ENCODE measurements around the gene TMEM184B. TPM values are rescaled to one million over a fixed set of nuclear protein-coding genes. Genes with fewer than 3 reads are reported as not detected.

The TMEM184B gene
- total and polyA plus RNA-seq, 7 experiments from 2014 or later = 9.0 to 41.3 (median 34.8) TPM

DNA sequence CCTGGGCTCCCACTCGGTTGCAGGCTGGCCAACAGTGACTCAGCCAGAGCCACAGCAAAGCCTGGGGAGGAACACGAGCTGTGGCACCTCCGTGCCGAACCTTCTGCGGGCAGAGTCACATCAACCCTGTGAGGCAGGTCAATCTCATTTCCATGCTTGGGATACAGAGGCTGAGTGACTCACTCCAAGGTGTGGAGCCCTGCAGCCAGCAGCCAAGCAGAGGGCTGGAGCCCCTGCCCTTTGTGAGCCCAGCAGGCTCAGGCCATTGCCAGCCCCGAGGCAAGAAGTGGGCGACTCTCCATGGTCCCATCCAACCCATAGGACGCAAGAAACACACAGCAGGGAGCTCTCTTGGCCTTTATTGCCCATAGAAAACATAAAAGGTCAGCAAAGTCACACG is 23.1 kb upstream of the TMEM184B start:
- no peak for ATAC-seq
- Mint-ChIP-seq H3K27ac (peak overlapping the region in 2 of 9 donors; percentile 9 to 18), H3K4me3 (no peak overlapping the region), H3K36me3 (peaks cover 1 to 20% (median 6%) of the 10 kb centered on the region in 5 donors), H3K27me3 (no peaks in the 10 kb centered on the region), H3K9me3 (no peaks in the 10 kb centered on the region), H3K4me1 (no peaks in the 10 kb centered on the region)
- peaks cover 0 to 77% (median 10%) of the 10 kb centered on the region in 3 experiments for H3K36me3 ChIP-seq (ENCODE audit: control insufficient read depth in 2 of 3, insufficient read depth in 3 of 3, low read length in 3 of 3)
- H3K4me3 ChIP-seq (ENCODE audit: low read length) = no peak overlapping the region
- DNase-seq = no peak
- H3K27me3 ChIP-seq (ENCODE audit: control insufficient read depth in 2 of 2, insufficient read depth in 2 of 2, low read length in 2 of 2) = no peaks in the 10 kb centered on the region
- H3K4me1 ChIP-seq (ENCODE audit: control insufficient read depth in 2 of 2, insufficient read depth in 2 of 2, low read length in 2 of 2) = no peaks in the 10 kb centered on the region
- CTCF ChIA-PET = interaction anchor here (1.4 kb wide), 1 partner anchor 26 kb away, joined by 3 read pairs; no protein-coding TSS in a partner anchor
- intact Hi-C loops (cut with micrococcal nuclease) = no loop called here
- POLR2A ChIA-PET = no interaction called here
- H3K27ac ChIP-seq (ENCODE audit: low read depth, low read length) = no peak overlapping the region
- H3K9me3 ChIP-seq (ENCODE audit: control insufficient read depth in 2 of 3, low read length in 3 of 3) = no peaks in the 10 kb centered on the region

DNA sequence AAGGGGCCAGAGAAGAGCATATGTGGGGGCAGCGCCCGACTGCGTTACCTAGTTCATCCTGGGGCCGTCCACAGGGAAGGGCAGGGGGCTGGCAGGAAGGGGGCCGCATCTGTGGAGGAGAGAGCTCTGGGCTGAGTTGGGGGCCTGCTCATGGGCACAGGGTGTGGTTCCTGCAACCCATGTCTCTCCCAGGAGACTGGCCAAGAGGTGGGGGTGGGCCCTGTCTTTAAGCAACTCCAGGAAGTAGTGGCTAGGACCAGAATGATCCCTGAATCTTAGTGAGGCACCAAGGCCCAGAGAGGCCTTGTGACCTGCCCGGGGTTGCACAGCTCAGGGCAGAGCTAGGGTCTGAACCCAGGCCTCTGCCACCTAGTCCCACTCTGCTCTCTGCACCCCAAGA is 22.5 kb upstream of the TMEM184B start:
- H3K27me3 Mint-ChIP-seq = no peaks in the 10 kb centered on the region
- Histone ChIP-seq H3K4me1 (ENCODE audit: control insufficient read depth in 2 of 2, insufficient read depth in 2 of 2, low read length in 2 of 2) (no peaks in the 10 kb centered on the region), H3K4me3 (ENCODE audit: low read length) (no peak overlapping the region), H3K27me3 (ENCODE audit: control insufficient read depth in 2 of 2, insufficient read depth in 2 of 2, low read length in 2 of 2) (no peaks in the 10 kb centered on the region), H3K27ac (ENCODE audit: low read depth, low read length) (no peak overlapping the region), H3K9me3 (ENCODE audit: control insufficient read depth in 2 of 3, low read length in 3 of 3) (no peaks in the 10 kb centered on the region), H3K36me3 (ENCODE audit: control insufficient read depth in 2 of 3, insufficient read depth in 3 of 3, low read length in 3 of 3) (peaks cover 0 to 72% (median 9%) of the 10 kb centered on the region in 3 experiments)
- CTCF ChIA-PET = interaction anchor here (1.4 kb wide), 1 partner anchor 25 kb away, joined by 3 read pairs; no protein-coding TSS in a partner anchor
- no peak overlapping the region for H3K4me3 Mint-ChIP-seq
- H3K4me1 Mint-ChIP-seq = no peaks in the 10 kb centered on the region
- H3K9me3 Mint-ChIP-seq = no peaks in the 10 kb centered on the region
- ATAC-seq (no peak), DNase-seq (no peak)
- H3K36me3 Mint-ChIP-seq = peaks cover 0 to 15% (median 6%) of the 10 kb centered on the region in 5 donors
- H3K27ac Mint-ChIP-seq = peak overlapping the region in 2 of 9 donors; percentile 9 to 18
- POLR2A ChIA-PET = no interaction called here
- intact Hi-C loops (cut with micrococcal nuclease) = no loop called here

DNA sequence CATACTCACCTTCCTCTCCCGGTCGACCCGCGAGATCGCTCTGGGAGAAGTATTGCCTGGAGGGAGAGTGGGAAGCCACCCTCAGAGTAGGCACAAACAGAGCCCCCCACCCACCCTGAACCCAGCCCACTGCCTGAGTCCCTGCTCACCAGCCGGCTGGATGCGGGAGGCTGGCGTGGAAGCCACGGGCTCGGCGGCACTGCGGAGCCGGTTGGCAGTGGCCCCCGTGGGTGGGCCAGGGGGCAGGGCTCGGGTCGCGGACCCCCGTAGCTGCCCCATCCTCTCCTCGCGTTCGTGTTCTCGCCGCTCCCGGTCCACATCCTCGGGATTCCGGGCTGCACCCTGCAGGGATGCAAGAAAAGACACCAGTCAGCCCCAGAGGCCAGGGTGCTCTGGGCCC is 21.4 kb upstream of the TMEM184B start:
- H3K27ac ChIP-seq (ENCODE audit: low read depth, low read length) = no peak overlapping the region
- Mint-ChIP-seq H3K27ac (no peak overlapping the region), H3K27me3 (no peaks in the 10 kb centered on the region), H3K4me3 (no peak overlapping the region), H3K9me3 (no peaks in the 10 kb centered on the region), H3K36me3 (peaks cover 0 to 8% (median 3%) of the 10 kb centered on the region in 5 donors), H3K4me1 (no peaks in the 10 kb centered on the region)
- H3K27me3 ChIP-seq (ENCODE audit: control insufficient read depth in 2 of 2, insufficient read depth in 2 of 2, low read length in 2 of 2) = no peaks in the 10 kb centered on the region
- H3K4me3 ChIP-seq (ENCODE audit: low read length) = no peak overlapping the region
- no peak for ATAC-seq
- ChIA-PET CTCF (no interaction called here), POLR2A (interaction anchor here (0.5 kb wide), 1 partner anchor 782 kb away, joined by 5 read pairs; no protein-coding TSS in a partner anchor)
- DNase-seq = no peak
- H3K4me1 ChIP-seq (ENCODE audit: control insufficient read depth in 2 of 2, insufficient read depth in 2 of 2, low read length in 2 of 2) = no peaks in the 10 kb centered on the region
- intact Hi-C loops (cut with micrococcal nuclease) = no loop called here
- no peaks in the 10 kb centered on the region for H3K9me3 ChIP-seq (ENCODE audit: control insufficient read depth in 2 of 3, low read length in 3 of 3)
- H3K36me3 ChIP-seq (ENCODE audit: control insufficient read depth in 2 of 3, insufficient read depth in 3 of 3, low read length in 3 of 3) = peaks cover 0 to 60% (median 7%) of the 10 kb centered on the region in 3 experiments

DNA sequence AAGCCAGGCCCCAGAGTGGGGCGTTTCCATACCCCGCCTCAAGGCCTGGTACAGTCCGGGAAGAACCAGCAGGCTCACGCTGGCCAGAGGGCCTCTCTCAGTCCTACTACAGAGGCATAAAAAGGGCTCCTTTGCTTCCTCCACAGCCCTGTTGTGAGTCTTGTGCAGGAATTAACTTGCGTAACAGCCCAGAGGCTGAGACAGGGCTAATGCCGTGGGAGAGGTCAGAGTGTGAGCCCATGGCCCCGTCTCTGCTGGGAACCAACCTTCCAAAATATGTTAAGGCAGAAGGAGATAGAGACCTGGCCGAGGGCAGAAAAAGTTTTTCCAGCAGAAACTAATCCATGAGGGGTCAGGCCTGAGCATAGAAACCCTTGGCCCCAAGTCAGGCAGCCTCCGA is 19.9 kb upstream of the TMEM184B start:
- H3K36me3 Mint-ChIP-seq = peaks cover 0 to 5% (median 0%) of the 10 kb centered on the region in 5 donors
- POLR2A ChIA-PET = no interaction called here
- no peak overlapping the region for H3K4me3 Mint-ChIP-seq
- Histone ChIP-seq H3K27me3 (ENCODE audit: control insufficient read depth in 2 of 2, insufficient read depth in 2 of 2, low read length in 2 of 2) (no peaks in the 10 kb centered on the region), H3K4me1 (ENCODE audit: control insufficient read depth in 2 of 2, insufficient read depth in 2 of 2, low read length in 2 of 2) (no peaks in the 10 kb centered on the region), H3K9me3 (ENCODE audit: control insufficient read depth in 2 of 3, low read length in 3 of 3) (no peaks in the 10 kb centered on the region), H3K27ac (ENCODE audit: low read depth, low read length) (no peak overlapping the region), H3K36me3 (ENCODE audit: control insufficient read depth in 2 of 3, insufficient read depth in 3 of 3, low read length in 3 of 3) (peaks cover 0 to 46% (median 7%) of the 10 kb centered on the region in 3 experiments), H3K4me3 (ENCODE audit: low read length) (no peak overlapping the region)
- CTCF ChIA-PET = interaction anchor here (0.5 kb wide), 1 partner anchor 46 kb away, joined by 3 read pairs; no protein-coding TSS in a partner anchor
- H3K4me1 Mint-ChIP-seq = no peaks in the 10 kb centered on the region
- DNase-seq = no peak
- intact Hi-C loops (cut with micrococcal nuclease) = no loop called here
- no peaks in the 10 kb centered on the region for H3K27me3 Mint-ChIP-seq
- peak overlapping the region in 2 of 9 donors; percentile 46 to 57 for H3K27ac Mint-ChIP-seq
- ATAC-seq = no peak
- no peaks in the 10 kb centered on the region for H3K9me3 Mint-ChIP-seq

DNA sequence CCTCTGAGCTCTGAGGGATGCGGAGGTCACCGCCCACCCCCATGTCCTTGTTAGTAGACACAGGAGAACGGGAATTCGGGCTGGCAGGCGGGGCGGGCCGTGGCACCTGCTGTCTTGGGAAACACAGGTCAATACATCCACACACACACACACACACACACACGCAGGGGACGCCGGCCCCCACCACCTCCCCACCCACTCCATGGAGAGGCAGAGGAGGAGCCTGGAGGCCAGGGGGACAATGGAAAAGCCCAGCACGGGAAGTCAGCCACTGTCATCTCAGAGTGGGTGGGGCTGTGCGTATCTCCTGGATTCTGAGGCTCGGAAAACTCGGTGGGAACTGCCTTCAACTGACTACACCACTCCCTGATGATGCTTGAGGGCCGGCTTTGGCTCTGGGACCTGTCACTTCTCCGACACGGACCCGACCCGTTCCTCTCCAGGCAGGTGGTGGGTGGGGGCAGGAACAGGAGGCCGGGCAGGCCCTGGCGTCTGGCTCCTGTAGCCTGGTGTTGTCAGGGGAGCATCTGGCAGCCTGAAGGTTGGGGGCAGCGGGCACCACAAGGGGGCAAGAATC is 18.5 kb upstream of the TMEM184B start:
- H3K36me3 ChIP-seq (ENCODE audit: control insufficient read depth in 2 of 3, insufficient read depth in 3 of 3, low read length in 3 of 3) = peaks cover 0 to 32% (median 7%) of the 10 kb centered on the region in 3 experiments
- intact Hi-C loops (cut with micrococcal nuclease) = no loop called here
- POLR2A ChIA-PET = no interaction called here
- no peak overlapping the region for H3K4me3 ChIP-seq (ENCODE audit: low read length)
- no peaks in the 10 kb centered on the region for H3K4me1 ChIP-seq (ENCODE audit: control insufficient read depth in 2 of 2, insufficient read depth in 2 of 2, low read length in 2 of 2)
- Mint-ChIP-seq H3K36me3 (peaks cover 0 to 1% (median 0%) of the 10 kb centered on the region in 5 donors), H3K4me1 (no peaks in the 10 kb centered on the region), H3K9me3 (no peaks in the 10 kb centered on the region), H3K4me3 (no peak overlapping the region), H3K27ac (peak overlapping the region in 1 of 9 donors; percentile 48), H3K27me3 (no peaks in the 10 kb centered on the region)
- DNase-seq (no peak), ATAC-seq (no peak)
- no peaks in the 10 kb centered on the region for H3K9me3 ChIP-seq (ENCODE audit: control insufficient read depth in 2 of 3, low read length in 3 of 3)
- H3K27ac ChIP-seq (ENCODE audit: low read depth, low read length) = no peak overlapping the region
- CTCF ChIA-PET = no interaction called here
- H3K27me3 ChIP-seq (ENCODE audit: control insufficient read depth in 2 of 2, insufficient read depth in 2 of 2, low read length in 2 of 2) = no peaks in the 10 kb centered on the region

DNA sequence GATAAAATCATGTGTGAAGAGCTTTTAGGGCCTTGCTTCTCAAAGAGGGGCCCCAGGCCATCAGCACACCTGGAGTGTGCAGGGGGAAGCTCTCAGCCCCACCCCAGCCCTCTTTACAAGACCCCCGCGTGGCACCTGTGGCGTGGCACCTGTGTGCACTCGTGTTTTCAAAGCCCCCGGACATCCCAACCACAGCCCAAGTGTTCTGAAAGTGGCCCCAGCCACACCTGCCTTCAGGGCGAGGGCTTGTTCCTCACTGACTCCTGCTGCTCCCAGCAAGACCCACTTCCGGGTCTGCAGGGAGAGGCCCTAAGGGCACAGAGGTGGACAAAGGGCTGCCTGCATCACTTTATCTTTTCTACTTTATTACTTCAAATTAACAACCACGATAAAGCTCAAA is 17.5 kb upstream of the TMEM184B start:
- no peak for DNase-seq
- no peak overlapping the region for H3K4me3 Mint-ChIP-seq
- peaks cover 0 to 22% (median 0%) of the 10 kb centered on the region in 3 experiments for H3K36me3 ChIP-seq (ENCODE audit: control insufficient read depth in 2 of 3, insufficient read depth in 3 of 3, low read length in 3 of 3)
- no peak overlapping the region for H3K4me3 ChIP-seq (ENCODE audit: low read length)
- no peaks in the 10 kb centered on the region for H3K9me3 ChIP-seq (ENCODE audit: control insufficient read depth in 2 of 3, low read length in 3 of 3)
- POLR2A ChIA-PET = interaction anchor here (0.6 kb wide), 1 partner anchor 40 kb away, joined by 3 read pairs; no protein-coding TSS in a partner anchor
- H3K9me3 Mint-ChIP-seq = no peaks in the 10 kb centered on the region
- H3K4me1 ChIP-seq (ENCODE audit: control insufficient read depth in 2 of 2, insufficient read depth in 2 of 2, low read length in 2 of 2) = no peaks in the 10 kb centered on the region
- intact Hi-C loops (cut with micrococcal nuclease) = no loop called here
- CTCF ChIA-PET = no interaction called here
- H3K27ac Mint-ChIP-seq = peak overlapping the region in 1 of 9 donors; percentile 24
- no peaks in the 10 kb centered on the region for H3K4me1 Mint-ChIP-seq
- no peak overlapping the region for H3K27ac ChIP-seq (ENCODE audit: low read depth, low read length)
- H3K27me3 ChIP-seq (ENCODE audit: control insufficient read depth in 2 of 2, insufficient read depth in 2 of 2, low read length in 2 of 2) = no peaks in the 10 kb centered on the region
- no peaks in the 10 kb centered on the region for H3K27me3 Mint-ChIP-seq
- peaks cover 0 to 1% (median 0%) of the 10 kb centered on the region in 5 donors for H3K36me3 Mint-ChIP-seq
- no peak for ATAC-seq

DNA sequence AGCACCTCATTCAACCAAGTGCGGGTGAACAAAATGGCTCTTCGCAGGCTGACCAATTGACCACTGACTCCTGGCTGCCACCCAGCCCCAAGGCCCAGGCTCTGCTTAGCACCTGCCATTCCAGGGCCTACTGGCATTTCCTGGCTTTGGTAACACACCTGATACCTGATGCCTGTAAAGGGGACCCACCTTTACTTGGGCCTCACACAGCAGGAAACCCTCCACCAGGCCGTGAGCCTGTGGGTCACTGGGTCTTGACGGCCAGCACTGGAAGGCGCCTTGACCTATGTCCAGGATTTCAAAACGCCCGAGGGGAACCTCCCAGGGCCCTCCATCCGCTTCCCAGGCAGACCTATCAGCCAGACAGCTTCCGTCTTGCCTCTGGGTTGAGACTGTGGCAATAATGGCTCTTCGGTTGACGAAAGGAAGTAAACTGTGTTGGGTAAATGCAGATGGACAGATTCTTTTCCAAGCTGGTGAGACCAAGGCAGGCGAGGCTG is 16.8 kb upstream of the TMEM184B start:
- Histone ChIP-seq H3K4me1 (ENCODE audit: control insufficient read depth in 2 of 2, insufficient read depth in 2 of 2, low read length in 2 of 2) (no peaks in the 10 kb centered on the region), H3K4me3 (ENCODE audit: low read length) (no peak overlapping the region), H3K9me3 (ENCODE audit: control insufficient read depth in 2 of 3, low read length in 3 of 3) (no peaks in the 10 kb centered on the region), H3K36me3 (ENCODE audit: control insufficient read depth in 2 of 3, insufficient read depth in 3 of 3, low read length in 3 of 3) (peaks cover 0 to 17% (median 0%) of the 10 kb centered on the region in 3 experiments), H3K27me3 (ENCODE audit: control insufficient read depth in 2 of 2, insufficient read depth in 2 of 2, low read length in 2 of 2) (no peaks in the 10 kb centered on the region), H3K27ac (ENCODE audit: low read depth, low read length) (no peak overlapping the region)
- ChIA-PET POLR2A (interaction anchor here (0.6 kb wide), 1 partner anchor 40 kb away, joined by 3 read pairs; no protein-coding TSS in a partner anchor), CTCF (no interaction called here)
- H3K4me3 Mint-ChIP-seq = no peak overlapping the region
- H3K27me3 Mint-ChIP-seq = no peaks in the 10 kb centered on the region
- H3K9me3 Mint-ChIP-seq = no peaks in the 10 kb centered on the region
- H3K4me1 Mint-ChIP-seq = no peaks in the 10 kb centered on the region
- H3K27ac Mint-ChIP-seq = peak overlapping the region in 4 of 9 donors; percentile 13 to 49 (median 22)
- intact Hi-C loops (cut with micrococcal nuclease) = no loop called here
- H3K36me3 Mint-ChIP-seq = no peaks in the 10 kb centered on the region
- ATAC-seq (no peak), DNase-seq (no peak)

Measured in naive thymus-derived CD4-positive, alpha-beta T cell (primary cell).